Transverse colon (tissue), 4 donors: ENCODE results near the gene HAP1. TPM values are rescaled to one million over a fixed set of nuclear protein-coding genes. Genes with fewer than 3 reads are reported as not detected.
"Not testable (repeated sequence)": the region's sequence is repeated elsewhere in the genome, so short reads cannot be mapped to it uniquely, and the experiment has no call there.

Experiments used
- DNase-seq: peaks from one replicate; pipeline ENCODE4 v3.0.0-alpha.2; 2019
- H3K27ac ChIP-seq, 4 donors: fragments of 200-600 bp; sonication (generic); 2 replicates each; pipeline ENCODE4 v1.5.1; 2016 to 2018; ENCODE audit warnings: inconsistent platforms in 4 of 4
- H3K27me3 ChIP-seq: fragments of 200-600 bp; sonication (generic); 2 replicates; pipeline ENCODE4 v1.5.1; 2017; ENCODE audit warnings: inconsistent platforms
- H3K36me3 ChIP-seq, 4 donors: fragments of 200-600 bp; sonication (generic); 2 replicates each; pipeline ENCODE4 v1.5.1; 2017 to 2019; ENCODE audit warnings: inconsistent platforms in 4 of 4
- H3K4me1 ChIP-seq, 4 donors: fragments of 200-600 bp; sonication (generic); 2 replicates each; pipeline ENCODE4 v1.5.1; 2017 to 2020; ENCODE audit warnings: inconsistent platforms in 4 of 4
- H3K4me3 ChIP-seq, 4 donors: fragments of 200-600 bp; sonication (generic); 1 replicate in 1 of 4; 2 replicates in 3 of 4; pipeline versions ENCODE4 v1.5.1 to v1.6.1; 2017 to 2019; ENCODE audit warnings: inconsistent platforms in 4 of 4
- H3K9me3 ChIP-seq, 2 donors: fragments of 200-600 bp; sonication (generic); 2 replicates each; pipeline ENCODE4 v1.5.1; 2017 to 2019; ENCODE audit warnings: inconsistent platforms in 2 of 2
- CTCF ChIP-seq, 5 experiments: fragments of 200-600 bp in 3 of 5; fragments of 450-650 bp in 2 of 5; sonication (generic) in 3 of 5; IDR thresholded peaks; 1 replicate in 2 of 5; 2 replicates in 3 of 5; pipeline ENCODE4 v1.5.1; 2016 to 2017; ENCODE audit warnings: antibody characterized with exemption in 5 of 5, inconsistent platforms in 3 of 5, mild to moderate bottlenecking in 2 of 5, moderate library complexity in 1 of 5
- EP300 ChIP-seq: sonication (generic); formaldehyde crosslinking; IDR thresholded peaks from one replicate; pipeline ENCODE4 v1.6.1; 2017; ENCODE audit warnings: antibody characterized with exemption, low read depth
- POLR2A ChIP-seq: fragments of 450-650 bp; IDR thresholded peaks from one replicate; pipeline ENCODE4 v1.6.1; 2016; ENCODE audit warnings: antibody characterized with exemption, mild to moderate bottlenecking, moderate library complexity
- POLR2AphosphoS5 ChIP-seq, 3 donors: sonication (generic); formaldehyde crosslinking; IDR thresholded peaks; one replicate each; pipeline ENCODE4 v1.6.1; 2016; ENCODE audit warnings: antibody characterized with exemption in 3 of 3
- WGBS, 2 donors: methylation state at CpG; one replicate each; pipeline ENCODE4 v1.1.5; 2018; ENCODE audit warnings: low coverage in 1 of 2; 5-methylcytosine and 5-hydroxymethylcytosine counted together
- in situ Hi-C, 4 donors: fragments of 200-750 bp; cut with MboI; loops; one replicate each; pipeline versions ENCODE4 v1.15.0 to v1.15.1; 2017; ENCODE audit warnings: low sequenced_read_pairs in 3 of 4, low pct_ligation_motif_present in 1 of 4, low pct_unique_long_range_greater_than_20kb in 1 of 4
- intact Hi-C: fragments of 100-400 bp; cut with DNase I; formaldehyde crosslinking; loops from one replicate; pipeline ENCODE4 v1.15.1; 2023; ENCODE audit warnings: low total_unique reads
- total RNA-seq, 4 donors: library from RNA; depleted of rRNA; stranded (reverse); fragments of >200 nt; gene quantifications; one replicate each; pipeline ENCODE4 v1.1.0, GENCODE V29; 2016

Gene HAP1
- total RNA-seq, 4 donors from 2014 or later, result 0.55 to 0.79 TPM; not detected in 2

- peaks cover 0 to 19% (median 14%) of the 10 kb centered on the region in 4 donors for H3K36me3 ChIP-seq
- DNase-seq, result no peak
- H3K4me3 ChIP-seq, result no peak overlapping the region
- intact Hi-C loops (no loop called here), in situ Hi-C loops (no loop called here)
- H3K27ac ChIP-seq, result no peak overlapping the region
- no peaks in the 10 kb centered on the region for H3K9me3 ChIP-seq
- H3K4me1 ChIP-seq, result peaks cover 15 to 26% (median 19%) of the 10 kb centered on the region in 4 donors
- no peaks in the 10 kb centered on the region for H3K27me3 ChIP-seq
- TF ChIP-seq POLR2A (no peak), EP300 (no peak), POLR2AphosphoS5 (IDR thresholded peaks at IDR 0.05) (no peak), CTCF (IDR thresholded peaks at IDR 0.05) (no peak)
- WGBS, 2 donors, result 85 to 89% methylated on average over 4 of the region's 4 CpGs
Measured at GRCh38 chr17:41686281-41686680, 48.2 kb downstream of the HAP1 start.

GRCh38 chr17:41685753-41686152 lies 48.7 kb downstream of the HAP1 start:
- intact Hi-C loops, result not testable (repeated sequence)

GRCh38 chr17:41684035-41684434 lies 50.4 kb downstream of the HAP1 start:
- no peak for TF ChIP-seq POLR2AphosphoS5 (IDR thresholded peaks at IDR 0.05)
- TF ChIP-seq POLR2A, result no peak
- no peak for TF ChIP-seq CTCF (IDR thresholded peaks at IDR 0.05)
- TF ChIP-seq EP300, result no peak
- Histone ChIP-seq H3K9me3 (no peaks in the 10 kb centered on the region), H3K4me1 (peaks cover 4 to 16% (median 8%) of the 10 kb centered on the region in 4 donors), H3K27me3 (no peaks in the 10 kb centered on the region), H3K4me3 (no peak overlapping the region), H3K36me3 (no peaks in the 10 kb centered on the region), H3K27ac (no peak overlapping the region)
- in situ Hi-C loops (no loop called here), intact Hi-C loops (no loop called here)
- WGBS, 2 donors, result 59 to 68% methylated on average over 4 of the region's 4 CpGs
- no peak for DNase-seq

More at GRCh38 chr17:41685753-41686152, 48.7 kb downstream of the HAP1 start:
- DNase-seq, H3K9me3 ChIP-seq, H3K27ac ChIP-seq, in situ Hi-C loops, H3K27me3 ChIP-seq, H3K4me3 ChIP-seq: not testable (repeated sequence)
- Histone ChIP-seq H3K4me1 (peaks cover 9 to 21% (median 15%) of the 10 kb centered on the region in 4 donors), H3K36me3 (peaks cover 0 to 13% (median 10%) of the 10 kb centered on the region in 4 donors)
- 90 to 94% methylated on average over 5 to 13 of the region's 13 CpGs for WGBS, 2 donors

- no peak overlapping the region for H3K27ac ChIP-seq
- intact Hi-C loops, result no loop called here
- no peaks in the 10 kb centered on the region for H3K27me3 ChIP-seq
- no peak overlapping the region for H3K4me3 ChIP-seq
- H3K4me1 ChIP-seq, result peaks cover 4 to 21% (median 8%) of the 10 kb centered on the region in 4 donors
- WGBS, 2 donors, result 51 to 76% methylated on average over 4 to 8 of the region's 8 CpGs
- in situ Hi-C loops, result no loop called here
- no peak for DNase-seq
- no peaks in the 10 kb centered on the region for H3K36me3 ChIP-seq
- TF ChIP-seq POLR2AphosphoS5 (IDR thresholded peaks at IDR 0.05), result no peak
- TF ChIP-seq CTCF (IDR thresholded peaks at IDR 0.05), result no peak
- TF ChIP-seq EP300, result no peak
- no peak for TF ChIP-seq POLR2A
- no peaks in the 10 kb centered on the region for H3K9me3 ChIP-seq
Measured at GRCh38 chr17:41683441-41684007, 50.9 kb downstream of the HAP1 start.

- no peak for DNase-seq
- peaks cover under 1 to 17% (median 4%) of the 10 kb centered on the region in 4 donors for H3K4me1 ChIP-seq
- WGBS, 2 donors, result 85 to 94% methylated on average over 4 to 5 of the region's 5 CpGs
Measured at GRCh38 chr17:41682631-41683030, 51.8 kb downstream of the HAP1 start.

More at GRCh38 chr17:41682631-41683030, 51.8 kb downstream of the HAP1 start:
- Histone ChIP-seq H3K4me3 (no peak overlapping the region), H3K27me3 (no peaks in the 10 kb centered on the region), H3K27ac (no peak overlapping the region), H3K9me3 (no peaks in the 10 kb centered on the region), H3K36me3 (no peaks in the 10 kb centered on the region)
- in situ Hi-C loops, result no loop called here
- intact Hi-C loops, result no loop called here
- TF ChIP-seq CTCF (IDR thresholded peaks at IDR 0.05), result no peak
- no peak for TF ChIP-seq POLR2AphosphoS5 (IDR thresholded peaks at IDR 0.05)
- no peak for TF ChIP-seq EP300
- no peak for TF ChIP-seq POLR2A
